A673 (cell line): ENCODE results near the gene TBX4.

Experiments
- EZH2 ChIP-seq: fragments of 200-600 bp; sonication (generic); IDR thresholded peaks from 2 replicates; pipeline ENCODE4 v1.6.1; 2017; ENCODE audit warnings: borderline replicate concordance, low read depth, mild to moderate bottlenecking, mixed read lengths, antibody characterized with exemption, low read length; ENCODE audit not compliant: poor library complexity, severe bottlenecking
- TF ChIP-seq, protein P1 (sequence below): fragments of 300-800, 200-600 bp; sonication (generic); conservative IDR thresholded peaks from 2 replicates; pipeline ENCODE4 v1.5.1; 2017; ENCODE audit warnings: low read depth, mild to moderate bottlenecking, antibody characterized with exemption, low read length, moderate library complexity, mixed read lengths

DNA sequence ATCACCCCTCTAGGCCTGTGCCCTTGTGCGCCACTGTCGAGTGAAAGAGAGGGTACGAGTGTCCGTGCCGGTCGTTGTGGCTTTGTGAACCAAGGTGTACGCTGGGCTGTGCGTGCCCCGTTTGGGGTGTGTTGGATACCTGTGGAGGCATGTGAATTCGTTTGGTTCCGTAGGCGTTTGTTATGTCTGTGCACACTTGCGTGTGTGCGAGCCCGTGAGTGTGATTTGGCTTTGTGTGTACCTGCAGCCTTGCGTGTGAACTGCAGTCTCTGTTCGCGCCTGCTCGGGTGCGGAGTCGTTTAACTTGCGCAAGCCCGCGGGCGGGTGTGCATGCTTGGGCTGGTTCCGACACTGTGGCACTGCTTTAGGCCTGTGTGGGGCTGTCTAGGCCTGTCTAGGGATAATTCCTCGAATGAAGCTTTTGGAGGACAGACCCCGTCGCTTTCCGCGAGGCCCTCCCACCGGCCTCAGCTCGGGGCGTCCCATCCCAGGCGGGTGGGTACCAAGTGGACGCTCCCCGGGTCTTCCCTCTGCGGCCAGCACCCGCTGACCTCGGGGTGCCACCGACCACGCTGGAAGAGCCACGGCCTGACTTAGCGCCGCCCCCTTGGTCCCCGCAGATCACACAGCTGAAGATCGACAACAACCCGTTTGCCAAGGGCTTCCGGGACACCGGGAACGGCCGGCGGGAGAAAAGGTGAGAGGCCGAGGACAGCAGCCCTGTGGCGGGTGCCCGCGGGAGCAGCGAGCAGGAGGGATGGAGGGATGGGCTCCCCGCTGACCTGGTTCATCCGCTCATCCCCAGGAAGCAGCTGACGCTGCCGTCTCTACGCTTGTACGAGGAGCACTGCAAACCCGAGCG lies 48.2 kb upstream of the TBX4 start:
- TF ChIP-seq, protein P1, sequence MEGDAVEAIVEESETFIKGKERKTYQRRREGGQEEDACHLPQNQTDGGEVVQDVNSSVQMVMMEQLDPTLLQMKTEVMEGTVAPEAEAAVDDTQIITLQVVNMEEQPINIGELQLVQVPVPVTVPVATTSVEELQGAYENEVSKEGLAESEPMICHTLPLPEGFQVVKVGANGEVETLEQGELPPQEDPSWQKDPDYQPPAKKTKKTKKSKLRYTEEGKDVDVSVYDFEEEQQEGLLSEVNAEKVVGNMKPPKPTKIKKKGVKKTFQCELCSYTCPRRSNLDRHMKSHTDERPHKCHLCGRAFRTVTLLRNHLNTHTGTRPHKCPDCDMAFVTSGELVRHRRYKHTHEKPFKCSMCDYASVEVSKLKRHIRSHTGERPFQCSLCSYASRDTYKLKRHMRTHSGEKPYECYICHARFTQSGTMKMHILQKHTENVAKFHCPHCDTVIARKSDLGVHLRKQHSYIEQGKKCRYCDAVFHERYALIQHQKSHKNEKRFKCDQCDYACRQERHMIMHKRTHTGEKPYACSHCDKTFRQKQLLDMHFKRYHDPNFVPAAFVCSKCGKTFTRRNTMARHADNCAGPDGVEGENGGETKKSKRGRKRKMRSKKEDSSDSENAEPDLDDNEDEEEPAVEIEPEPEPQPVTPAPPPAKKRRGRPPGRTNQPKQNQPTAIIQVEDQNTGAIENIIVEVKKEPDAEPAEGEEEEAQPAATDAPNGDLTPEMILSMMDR: no peak
- TF ChIP-seq EZH2: peak; percentile 62
